Activated effector memory CD4-positive, alpha-beta T cell treated with Interleukin-2 at 50 U/mL for 16 hours (primary cell): ENCODE data around the gene GUK1.
A peak's percentile ranks its signal among the peaks of the same experiment; 100 is the strongest.
"Not testable (repeated sequence)": the region's sequence is repeated elsewhere in the genome, so short reads cannot be mapped to it uniquely, and the experiment has no call there.

ENCODE experiments used
- DNase-seq: peaks from one replicate; pipeline ENCODE4 v3.0.0-alpha.2; 2020

GUK1 gene

GRCh38 chr1:228178737-228179684, 38.9 kb downstream of the GUK1 start:
- no peak for DNase-seq

DNA sequence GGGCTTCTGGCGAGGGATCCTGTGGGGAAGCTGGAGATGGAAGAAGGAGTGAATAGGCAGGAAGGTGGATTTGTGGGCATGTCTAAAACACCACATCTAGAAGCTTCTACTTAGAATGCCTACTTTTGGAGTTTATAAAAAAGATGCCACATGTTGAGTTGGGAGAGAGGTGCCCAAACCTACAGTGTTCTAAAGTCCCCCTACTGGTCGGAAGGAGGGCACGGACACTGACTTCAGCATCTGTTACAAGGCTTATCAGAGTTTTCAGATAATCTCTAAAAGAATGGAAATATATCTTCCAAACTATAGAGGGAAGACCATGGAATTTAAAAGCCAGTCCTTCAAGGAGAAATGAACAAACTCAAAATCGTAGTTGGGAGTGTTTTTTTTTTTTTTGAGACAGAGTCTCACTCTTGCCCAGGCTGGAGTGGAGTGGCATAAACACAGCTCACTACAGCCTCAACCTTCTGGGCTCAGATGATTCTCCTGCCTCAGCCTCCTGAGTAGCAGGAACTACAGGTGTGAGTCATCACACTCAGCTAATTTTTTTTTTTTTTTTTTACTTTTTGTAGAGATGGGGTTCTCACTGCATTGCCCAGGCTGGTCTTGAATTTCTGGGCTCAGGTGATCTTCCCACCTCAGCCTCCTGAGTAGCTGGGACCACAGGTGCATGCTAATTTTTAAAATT, 40.3 kb downstream of the GUK1 start:
- no peak for DNase-seq

GRCh38 chr1:228180959-228181644, 41.0 kb downstream of the GUK1 start:
- DNase-seq, result no peak

- DNase-seq, result no peak
Observed at GRCh38 chr1:228181645-228182034, 41.6 kb downstream of the GUK1 start.

DNA sequence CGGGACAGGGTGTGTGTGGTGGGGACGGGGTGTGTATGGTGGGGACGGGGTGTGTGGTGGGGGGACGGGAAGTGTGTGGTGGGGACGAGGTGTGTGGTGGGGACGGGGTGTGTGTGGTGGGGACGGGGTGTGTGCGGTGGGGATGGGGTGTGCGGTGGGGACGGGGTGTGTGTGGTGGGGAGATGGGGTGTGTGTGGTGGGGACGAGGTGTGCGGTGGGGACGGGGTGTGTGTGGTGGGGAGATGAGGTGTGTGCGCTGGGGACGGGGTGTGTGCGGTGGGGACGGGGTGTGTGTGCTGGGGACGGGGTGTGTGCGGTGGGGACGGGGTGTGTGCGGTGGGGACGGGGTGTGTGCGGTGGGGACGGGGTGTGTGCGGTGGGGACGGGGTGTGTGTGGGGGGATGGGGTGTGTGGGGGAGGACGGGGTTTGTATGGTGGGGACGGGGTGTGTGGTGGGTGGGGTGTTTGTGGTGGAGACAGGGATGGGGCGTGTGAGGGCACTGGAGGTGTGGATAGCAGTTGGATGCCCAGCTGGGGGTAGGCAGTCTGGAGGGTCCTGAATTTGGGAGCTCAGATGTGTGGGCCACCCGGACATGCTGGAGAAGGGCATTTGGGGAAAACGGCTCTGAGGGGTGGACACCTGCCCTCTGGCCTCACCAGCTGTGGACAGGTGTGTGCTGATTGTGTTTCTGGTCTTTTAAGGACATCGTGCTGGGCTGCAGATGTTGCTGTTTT, 42.4 kb downstream of the GUK1 start:
- DNase-seq, result no peak

GRCh38 chr1:228184152-228184551, 44.1 kb downstream of the GUK1 start:
- DNase-seq, result no peak

DNA sequence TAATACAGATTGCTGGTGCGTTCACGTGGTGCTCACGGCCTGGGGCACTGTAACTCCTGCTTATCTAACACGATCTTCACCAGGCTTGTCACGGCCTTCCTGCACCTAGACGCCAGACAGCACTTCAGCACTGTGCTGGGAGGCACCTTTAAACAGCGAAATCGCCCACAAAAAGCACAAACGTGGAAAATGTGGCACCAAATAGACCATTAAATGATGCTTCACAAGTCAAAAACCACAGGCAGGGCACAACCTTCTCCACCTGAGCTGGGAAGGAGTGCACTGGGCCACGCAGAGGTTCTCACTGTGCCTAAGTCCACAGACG, 45.5 kb downstream of the GUK1 start:
- DNase-seq, result peak; percentile 43

GRCh38 chr1:228188249-228188648, 48.2 kb downstream of the GUK1 start:
- not testable (repeated sequence) for DNase-seq

GRCh38 chr1:228190182-228190581, 50.1 kb downstream of the GUK1 start:
- DNase-seq, result no peak

DNA sequence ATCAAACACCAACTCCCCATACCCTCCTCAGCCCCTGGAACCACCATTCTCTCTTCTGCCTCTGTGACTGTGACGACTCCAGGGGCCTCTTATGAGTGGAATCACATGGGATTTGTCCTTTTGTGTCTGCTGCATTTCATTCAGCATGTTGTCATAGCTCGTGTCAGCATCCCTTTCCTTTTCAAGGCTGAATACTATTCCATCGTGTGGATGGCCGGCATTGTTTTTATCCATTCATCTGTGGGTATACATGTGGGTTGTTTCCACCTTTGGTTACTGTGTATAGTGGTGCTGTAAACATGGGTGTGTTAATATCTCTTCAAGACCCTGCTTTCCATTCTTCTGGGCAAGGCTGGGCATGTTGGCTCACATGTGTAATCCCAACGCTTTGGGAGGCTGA, 50.7 kb downstream of the GUK1 start:
- no peak for DNase-seq

- DNase-seq, result no peak
Observed at GRCh38 chr1:228194436-228194835, 54.4 kb downstream of the GUK1 start.

DNA sequence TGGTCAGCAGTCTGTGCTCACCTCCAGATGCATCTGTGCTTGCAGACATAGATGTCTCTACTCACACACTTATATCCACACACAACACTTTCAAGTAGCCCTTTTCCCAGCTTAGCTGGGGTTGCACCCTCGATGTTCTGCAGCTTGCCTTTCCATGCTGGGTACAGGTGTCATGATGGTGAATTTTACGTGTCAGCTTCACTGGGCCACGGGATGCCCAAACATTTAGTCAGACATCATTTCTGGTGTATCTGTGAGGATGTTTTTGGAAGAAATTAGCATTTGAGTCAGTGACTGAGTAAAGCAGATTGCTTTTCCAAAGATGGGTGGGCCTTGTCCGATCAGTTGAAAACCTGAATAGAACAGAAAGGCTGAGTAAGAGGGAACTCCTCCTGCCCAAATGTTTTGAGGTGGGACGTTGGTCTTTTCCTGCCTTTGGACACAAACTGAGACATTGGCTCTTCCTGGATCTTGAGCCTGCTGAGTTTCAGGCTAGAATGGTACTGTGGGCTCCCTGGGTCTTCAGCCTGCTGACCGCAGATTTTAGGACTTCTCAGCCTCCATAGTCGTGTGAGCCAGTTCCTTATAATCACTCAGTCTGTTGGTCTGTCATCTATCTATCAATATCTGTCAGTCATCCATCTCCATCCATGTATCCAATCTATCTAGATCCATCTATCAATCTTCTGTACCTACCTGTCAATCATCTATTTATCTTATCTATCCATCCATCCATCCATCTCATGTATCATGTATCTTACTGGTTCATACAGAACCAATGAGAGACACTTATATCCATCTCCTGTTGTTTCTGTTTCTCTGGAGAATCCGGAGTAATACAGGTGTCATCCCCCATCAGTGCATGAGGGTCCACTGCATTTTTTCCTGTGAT, 55.1 kb downstream of the GUK1 start:
- no peak for DNase-seq

- DNase-seq, result no peak
Observed at GRCh38 chr1:228197555-228198147, 57.6 kb downstream of the GUK1 start.
